Peyer's patch (tissue), 4 donors: ENCODE results near the gene GUCY1A2.

ENCODE experiments used
- CTCF ChIP-seq, 6 experiments: fragments of 450-650 bp in 4 of 6; fragments of 200-600 bp in 2 of 6; sonication (generic) in 1 of 6; IDR thresholded peaks; one replicate each; pipeline ENCODE4 v1.5.1; 2017 to 2019; ENCODE audit warnings: antibody characterized with exemption in 6 of 6, mild to moderate bottlenecking in 3 of 6, moderate library complexity in 1 of 6
- POLR2A ChIP-seq, 2 donors: fragments of 450-650 bp; IDR thresholded peaks; one replicate each; pipeline ENCODE4 v1.5.1; 2017; ENCODE audit warnings: antibody characterized with exemption in 2 of 2, mild to moderate bottlenecking in 2 of 2, moderate library complexity in 2 of 2

DNA sequence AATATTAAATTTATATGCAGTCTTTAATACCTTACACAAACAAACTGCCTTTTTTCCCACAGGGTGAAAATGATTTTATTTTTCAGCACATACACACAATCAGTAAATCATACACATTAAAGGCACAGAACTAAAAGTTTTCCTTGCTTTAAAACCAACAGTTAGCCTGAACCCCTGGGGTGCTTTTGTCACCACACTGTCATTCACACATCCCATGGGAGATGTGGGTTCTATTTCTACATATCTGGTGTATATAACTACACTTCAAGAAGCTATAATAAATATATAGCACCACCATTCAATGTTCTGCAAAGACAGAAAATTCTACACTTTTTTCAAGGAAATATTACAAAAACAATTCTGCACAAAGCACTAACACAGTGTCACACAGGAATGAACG is 197.0 kb downstream of the GUCY1A2 start:
- TF ChIP-seq CTCF (IDR thresholded peaks at IDR 0.05) = no peak
- TF ChIP-seq POLR2A (IDR thresholded peaks at IDR 0.05) = no peak
